GM23248 (cell line): Measurements from ENCODE around the gene SH3TC1.

Experiments used
- EZH2 ChIP-seq: fragments of 200-600 bp; sonication (generic); IDR thresholded peaks from 2 replicates; pipeline ENCODE4 v1.6.1; 2018; ENCODE audit warnings: antibody characterized with exemption, mild to moderate bottlenecking; ENCODE audit not compliant: insufficient read depth, poor library complexity, severe bottlenecking
- EZH2phosphoT487 ChIP-seq: fragments of 200-600 bp; sonication (generic); IDR thresholded peaks from 2 replicates; pipeline ENCODE4 v1.6.1; 2018; ENCODE audit warnings: antibody characterized with exemption, moderate library complexity, mild to moderate bottlenecking, low read depth; ENCODE audit not compliant: insufficient read depth

DNA sequence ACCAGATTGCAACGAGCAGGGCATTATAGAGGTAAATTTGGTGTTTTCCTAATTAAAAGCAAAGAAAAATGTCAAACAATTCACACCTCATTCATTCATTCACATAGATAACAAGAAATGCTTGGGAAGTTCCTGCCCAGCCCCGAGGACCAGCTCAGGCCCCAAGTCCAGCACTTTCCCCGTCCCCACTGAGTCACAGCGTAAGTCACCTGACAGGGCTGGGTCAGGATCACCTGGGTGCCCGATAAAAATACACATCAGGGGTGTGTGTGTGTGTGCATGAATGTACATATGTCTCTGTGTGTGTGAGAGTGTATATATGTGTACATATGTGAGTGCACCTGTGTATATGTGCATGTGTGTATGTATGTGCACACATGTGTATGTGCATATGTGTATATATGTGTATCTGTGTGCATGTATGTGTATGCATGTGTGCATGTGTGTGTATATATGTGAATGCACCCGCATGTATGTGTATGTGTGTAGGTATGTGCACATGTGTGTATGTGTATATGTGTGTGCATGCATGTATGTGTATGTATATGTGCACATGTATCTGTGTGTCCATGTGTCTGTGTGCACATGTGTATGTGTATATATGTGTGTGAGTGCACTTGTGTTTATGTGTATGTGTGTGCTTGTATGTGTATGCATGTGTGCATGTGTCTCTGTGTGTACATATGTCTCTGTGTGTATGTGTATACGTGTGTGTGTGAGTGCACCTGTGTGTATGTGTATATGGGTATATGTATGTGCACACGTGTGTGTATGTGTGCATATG, 18.6 kb upstream of the SH3TC1 start:
- no peak for TF ChIP-seq EZH2
- no peak for TF ChIP-seq EZH2phosphoT487
